Endothelial cell of umbilical vein (primary cell): ENCODE results near the gene MED25. TPM values are rescaled to one million over a fixed set of nuclear protein-coding genes. Genes with fewer than 3 reads are reported as not detected.

Experiments used
- BruUV-seq: library from RNA; stranded (reverse); fragments of 400-500 nt; replicated peaks from 2 replicates; lab custom pipeline; 2021; lab: Mats Ljungman, UMichigan
- CTCF ChIA-PET: fragments of 300-600, 350-600 bp; sonication (Branson Sonifier 250); formaldehyde crosslinking; loops from one replicate; lab custom pipeline; 2021; ENCODE audit warnings: antibody characterized with exemption, inconsistent platforms; lab: Charles Lee
- POLR2A ChIA-PET: fragments of 300-600, 350-600 bp; sonication (Branson Sonifier 250); formaldehyde crosslinking; loops from one replicate; lab custom pipeline; 2021; ENCODE audit warnings: antibody characterized with exemption, inconsistent platforms; lab: Charles Lee
- DNase-seq: peaks from one replicate; pipeline ENCODE4 v3.0.0-alpha.2; 2011; ENCODE audit warnings: low read depth, low spot score
- FAIRE-seq: peaks from 2 replicates; lab custom pipeline; 2011; peaks lifted over from hg19 to GRCh38; lab: Jason Lieb, UNC
- H2AFZ ChIP-seq: 2 replicates; pipeline ENCODE4 v1.6.0; 2012; ENCODE audit warnings: low read depth, low read length, control low read depth, inconsistent platforms
- H3K27ac ChIP-seq: 2 replicates; pipeline ENCODE4 v1.5.1; 2011; ENCODE audit warnings: low read depth, mild to moderate bottlenecking, control low read depth, low read length, moderate library complexity; ENCODE audit not compliant: insufficient read depth
- H3K27me3 ChIP-seq, 2 experiments: 2 replicates each; pipeline versions ENCODE4 v1.6.0 to v1.6.1; 2011; ENCODE audit warnings: low read length in 2 of 2, mixed read lengths in 1 of 2; ENCODE audit not compliant: control insufficient read depth in 2 of 2, insufficient read depth in 2 of 2
- H3K36me3 ChIP-seq, 2 experiments: 2 replicates in 1 of 2; 3 replicates in 1 of 2; pipeline ENCODE4 v1.5.1; 2011; ENCODE audit warnings: low read length in 2 of 2, mild to moderate bottlenecking in 1 of 2, moderate library complexity in 1 of 2; ENCODE audit not compliant: control insufficient read depth in 2 of 2, insufficient read depth in 2 of 2; ENCODE audit errors: extremely low read depth in 1 of 2
- H3K4me1 ChIP-seq: 3 replicates; pipeline ENCODE4 v1.5.1; 2011; ENCODE audit warnings: mild to moderate bottlenecking, low read length; ENCODE audit not compliant: control insufficient read depth, insufficient read depth; ENCODE audit errors: extremely low read depth
- H3K4me2 ChIP-seq: 2 replicates; pipeline ENCODE4 v1.6.1; 2011; ENCODE audit warnings: low read length, control low read depth, mixed read lengths; ENCODE audit not compliant: insufficient read depth
- H3K4me3 ChIP-seq, 3 experiments: fragments of 200-600 bp in 1 of 3; sonication (generic), shearing (Covaris generic) in 1 of 3; replicated peaks in 1 of 3; 2 replicates each; pipeline ENCODE4 v1.5.1; 2011 to 2016; ENCODE audit warnings: control low read depth in 3 of 3, low read length in 3 of 3, mild to moderate bottlenecking in 2 of 3, inconsistent platforms in 1 of 3, low read depth in 1 of 3, moderate library complexity in 1 of 3; ENCODE audit not compliant: insufficient read depth in 1 of 3
- H3K79me2 ChIP-seq: 2 replicates; pipeline ENCODE4 v1.6.0; 2012; ENCODE audit warnings: low read length, inconsistent platforms; ENCODE audit not compliant: control insufficient read depth, insufficient read depth
- H3K9ac ChIP-seq: replicated peaks from 2 replicates; pipeline ENCODE3; 2011; ENCODE audit warnings: low read length, control low read depth; ENCODE audit not compliant: insufficient read depth; ENCODE audit errors: extremely low read depth
- H3K9me1 ChIP-seq: replicated peaks from 3 replicates; pipeline ENCODE4 v1.6.0; 2011; ENCODE audit warnings: mild to moderate bottlenecking, low read length; ENCODE audit not compliant: control insufficient read depth, insufficient read depth; ENCODE audit errors: extremely low read depth
- H3K9me3 ChIP-seq: replicated peaks from 2 replicates; pipeline ENCODE4 v1.5.1; 2012; ENCODE audit warnings: low read length, inconsistent platforms; ENCODE audit not compliant: control insufficient read depth, insufficient read depth
- H4K20me1 ChIP-seq: replicated peaks from 2 replicates; pipeline ENCODE3; 2011; ENCODE audit warnings: mild to moderate bottlenecking, low read length; ENCODE audit not compliant: control insufficient read depth, insufficient read depth; ENCODE audit errors: extremely low read depth
- EZH2 ChIP-seq: IDR thresholded peaks from 2 replicates; pipeline ENCODE4 v1.6.1; 2012; ENCODE audit warnings: borderline replicate concordance, low read depth, mild to moderate bottlenecking, moderate library complexity, low read length, inconsistent platforms; ENCODE audit not compliant: severe bottlenecking
- FOS ChIP-seq: IDR thresholded peaks from 2 replicates; pipeline ENCODE4 v1.6.1; 2011; ENCODE audit warnings: mild to moderate bottlenecking, low read length, moderate library complexity, borderline replicate concordance; ENCODE audit not compliant: insufficient read depth
- GATA2 ChIP-seq: IDR thresholded peaks from 2 replicates; pipeline ENCODE4 v1.7.0; 2011; ENCODE audit warnings: low read depth, mild to moderate bottlenecking, moderate library complexity, mixed read lengths, low read length; ENCODE audit not compliant: insufficient read length, insufficient read depth
- JUN ChIP-seq: IDR thresholded peaks from 2 replicates; pipeline ENCODE4 v1.6.1; 2011; ENCODE audit warnings: borderline replicate concordance, low read depth; ENCODE audit not compliant: insufficient read length, insufficient read depth
- MYC ChIP-seq: IDR thresholded peaks from one replicate; pipeline ENCODE4 v1.6.1; 2011; ENCODE audit warnings: mild to moderate bottlenecking, low read depth, low read length
- POLR2A ChIP-seq: IDR thresholded peaks from 2 replicates; pipeline ENCODE4 v1.6.1; 2012; ENCODE audit warnings: low read depth, mild to moderate bottlenecking, control low read depth, low read length
- POLR2AphosphoS5 ChIP-seq: IDR thresholded peaks from 2 replicates; pipeline ENCODE4 v1.6.1; 2012; ENCODE audit warnings: low read depth, mild to moderate bottlenecking, control low read depth, low read length, moderate library complexity; ENCODE audit not compliant: insufficient read depth
- dilution Hi-C: fragments of 300-500 bp; cut with MboI; formaldehyde crosslinking; loops from one replicate; pipeline ENCODE4 v1.15.0; 2019; ENCODE audit warnings: low sequenced_read_pairs; ENCODE audit not compliant: extremely low pct_ligation_motif_present
- intact Hi-C: fragments of 100-400 bp; cut with micrococcal nuclease; formaldehyde crosslinking; loops from one replicate; pipeline ENCODE4 v1.10.0; 2022
- polyA plus RNA-seq, 4 experiments: library from polyadenylated mRNA; depleted of rRNA in 3 of 4; stranded (reverse) in 3 of 4; unstranded in 1 of 4; fragments of >200 nt; gene quantifications; 2 replicates each; pipeline versions ENCODE4 v1.2.1 to v1.2.3, GENCODE V29; 2011 to 2012; ENCODE audit warnings: missing spikeins in 1 of 4
- total RNA-seq: library from RNA; stranded (reverse); gene quantifications from 2 replicates; pipeline ENCODE4 v1.2.3, GENCODE V29; 2021
- TF ChIP-seq, protein P1 (sequence below), 2 donors: IDR thresholded peaks; 1 replicate in 1 of 2; 2 replicates in 1 of 2; pipeline ENCODE4 v1.5.1; 2011; ENCODE audit warnings: low read length in 2 of 2, mild to moderate bottlenecking in 2 of 2, moderate library complexity in 2 of 2, control low read depth in 1 of 2, inconsistent platforms in 1 of 2, low read depth in 1 of 2; ENCODE audit not compliant: insufficient read depth in 1 of 2; ENCODE audit errors: extremely low read depth in 1 of 2
- TF ChIP-seq, protein P2 (sequence below): IDR thresholded peaks from 2 replicates; pipeline ENCODE4 v1.6.1; 2011; ENCODE audit not compliant: insufficient read depth, insufficient read length

Gene MED25
- total and polyA plus RNA-seq, 2 donors (not counting 3 experiments of a cell fraction or from before 2014, with no cell fraction given) = 31.7 to 62.9 TPM

DNA sequence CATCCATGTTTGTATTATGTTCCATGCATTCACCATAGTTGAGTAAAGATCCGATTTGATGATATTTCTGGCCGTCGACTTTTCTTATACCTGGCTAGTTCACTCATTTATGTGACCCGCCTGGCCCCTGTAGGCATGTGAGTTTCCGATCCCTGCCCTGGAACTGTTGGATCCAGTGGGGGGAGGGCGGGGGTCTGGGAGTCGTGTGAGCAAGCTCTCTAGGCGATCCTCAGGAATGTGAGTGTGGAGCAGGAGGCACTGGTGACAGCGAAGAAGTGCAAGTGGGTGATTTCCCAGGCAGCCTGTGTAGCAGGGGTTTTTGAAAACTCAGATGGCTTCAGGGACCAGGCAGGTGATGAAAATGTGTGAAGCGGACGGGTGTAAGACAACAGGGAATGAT, 22.2 kb downstream of the MED25 start:
- H3K27ac ChIP-seq = no peak overlapping the region
- ChIA-PET CTCF (no interaction called here), POLR2A (no interaction called here)
- no peaks in the 10 kb centered on the region for H3K4me1 ChIP-seq
- no peak for DNase-seq
- TF ChIP-seq, protein P1, sequence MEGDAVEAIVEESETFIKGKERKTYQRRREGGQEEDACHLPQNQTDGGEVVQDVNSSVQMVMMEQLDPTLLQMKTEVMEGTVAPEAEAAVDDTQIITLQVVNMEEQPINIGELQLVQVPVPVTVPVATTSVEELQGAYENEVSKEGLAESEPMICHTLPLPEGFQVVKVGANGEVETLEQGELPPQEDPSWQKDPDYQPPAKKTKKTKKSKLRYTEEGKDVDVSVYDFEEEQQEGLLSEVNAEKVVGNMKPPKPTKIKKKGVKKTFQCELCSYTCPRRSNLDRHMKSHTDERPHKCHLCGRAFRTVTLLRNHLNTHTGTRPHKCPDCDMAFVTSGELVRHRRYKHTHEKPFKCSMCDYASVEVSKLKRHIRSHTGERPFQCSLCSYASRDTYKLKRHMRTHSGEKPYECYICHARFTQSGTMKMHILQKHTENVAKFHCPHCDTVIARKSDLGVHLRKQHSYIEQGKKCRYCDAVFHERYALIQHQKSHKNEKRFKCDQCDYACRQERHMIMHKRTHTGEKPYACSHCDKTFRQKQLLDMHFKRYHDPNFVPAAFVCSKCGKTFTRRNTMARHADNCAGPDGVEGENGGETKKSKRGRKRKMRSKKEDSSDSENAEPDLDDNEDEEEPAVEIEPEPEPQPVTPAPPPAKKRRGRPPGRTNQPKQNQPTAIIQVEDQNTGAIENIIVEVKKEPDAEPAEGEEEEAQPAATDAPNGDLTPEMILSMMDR (IDR thresholded peaks at IDR 0.05; ENCODE audit: extremely low read depth in 1 of 2, insufficient read depth in 1 of 2, low read depth in 1 of 2, low read length in 2 of 2) = no peak
- no peak for TF ChIP-seq FOS
- no peak for TF ChIP-seq EZH2
- TF ChIP-seq, protein P2, sequence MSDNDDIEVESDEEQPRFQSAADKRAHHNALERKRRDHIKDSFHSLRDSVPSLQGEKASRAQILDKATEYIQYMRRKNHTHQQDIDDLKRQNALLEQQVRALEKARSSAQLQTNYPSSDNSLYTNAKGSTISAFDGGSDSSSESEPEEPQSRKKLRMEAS = no peak
- no peak for TF ChIP-seq POLR2A
- no peak for TF ChIP-seq JUN
- no peak for TF ChIP-seq MYC
- TF ChIP-seq POLR2AphosphoS5 = no peak
- no peak for TF ChIP-seq GATA2
- no peak for FAIRE-seq
- intact Hi-C loops = no loop called here
- no peaks in the 10 kb centered on the region for H3K27me3 ChIP-seq
- H3K36me3 ChIP-seq = peaks cover 2 to 27% of the 10 kb centered on the region in 2 experiments
- H3K9me1 ChIP-seq = no peaks in the 10 kb centered on the region
- no peak overlapping the region for H3K9ac ChIP-seq
- H4K20me1 ChIP-seq = no peaks in the 10 kb centered on the region
- no peaks in the 10 kb centered on the region for H3K79me2 ChIP-seq
- H3K9me3 ChIP-seq = no peaks in the 10 kb centered on the region
- no peak overlapping the region for H3K4me3 ChIP-seq
- no peak overlapping the region for H2AFZ ChIP-seq
- dilution Hi-C loops = no loop called here
- no peak overlapping the region for H3K4me2 ChIP-seq
- no TSS peak for BruUV-seq
